Measurements from ENCODE around the gene SSMEM1.
"Not testable (repeated sequence)": the region's sequence is repeated elsewhere in the genome, so short reads cannot be mapped to it uniquely, and the experiment has no call there.

Gene SSMEM1

GRCh38 chr7:130227883-130228575, 20.4 kb downstream of the SSMEM1 start:
- Histone ChIP-seq H3K36me3 (ENCODE audit: control insufficient read depth in 1 of 2, insufficient read depth in 2 of 2, low read depth in 1 of 2, low read length in 2 of 2) (no peaks in the 10 kb centered on the region), H3K4me2 (ENCODE audit: low read length, poor library complexity, severe bottlenecking) (no peak overlapping the region), H2AFZ (ENCODE audit: low read depth, low read length) (no peak overlapping the region), H3K27ac (ENCODE audit: low read length, poor library complexity, severe bottlenecking) (no peak overlapping the region), H3K23ac (ENCODE audit: low read length in 2 of 2) (no peak overlapping the region), H4K91ac (ENCODE audit: low read length) (no peak overlapping the region), H3K4me1 (ENCODE audit: control insufficient read depth, insufficient read depth, low read depth, low read length) (no peaks in the 10 kb centered on the region), H2BK5ac (ENCODE audit: low read depth, low read length, poor library complexity, severe bottlenecking) (no peak overlapping the region), H3K9me3 (ENCODE audit: control insufficient read depth, low read length) (no peaks in the 10 kb centered on the region), H2BK120ac (ENCODE audit: low read depth, low read length) (no peak overlapping the region), H3K18ac (ENCODE audit: low read depth in 1 of 2, low read length in 2 of 2) (no peak overlapping the region), H3K27me3 (ENCODE audit: control insufficient read depth in 1 of 2, insufficient read depth in 1 of 2, low read length in 2 of 2) (peaks cover 0 to 4% of the 10 kb centered on the region in 2 experiments), H2AK5ac (ENCODE audit: low read length, severe bottlenecking) (no peak overlapping the region), H3K14ac (ENCODE audit: low read length in 2 of 2) (no peak overlapping the region), H3K9ac (ENCODE audit: low read length) (no peak overlapping the region), H3K79me1 (replicated peaks; ENCODE audit: low read length, poor library complexity, severe bottlenecking) (no peaks in the 10 kb centered on the region), H2BK12ac (ENCODE audit: low read length in 2 of 2) (no peak overlapping the region), H2BK15ac (ENCODE audit: low read depth, poor library complexity, severe bottlenecking) (no peak overlapping the region), H3K4ac (ENCODE audit: low read depth in 1 of 2, low read length in 2 of 2) (no peak overlapping the region), H4K8ac (ENCODE audit: low read length) (no peak overlapping the region), H3K4me3 (ENCODE audit: insufficient read depth in 1 of 2, low read depth in 1 of 2, low read length in 2 of 2) (no peak overlapping the region)
- no CpG with 5 or more reads among the region's 1 CpG for WGBS
- DNase-seq: no peak

- Histone ChIP-seq H3K4me2 (ENCODE audit: low read length, poor library complexity, severe bottlenecking) (no peak overlapping the region), H2BK120ac (ENCODE audit: low read depth, low read length) (no peak overlapping the region), H3K4ac (ENCODE audit: low read depth in 1 of 2, low read length in 2 of 2) (peak overlapping the region in 1 of 2 experiments; percentile 24), H3K14ac (ENCODE audit: low read length in 2 of 2) (no peak overlapping the region), H3K36me3 (ENCODE audit: control insufficient read depth in 1 of 2, insufficient read depth in 2 of 2, low read depth in 1 of 2, low read length in 2 of 2) (no peaks in the 10 kb centered on the region), H3K27ac (ENCODE audit: low read length, poor library complexity, severe bottlenecking) (no peak overlapping the region), H4K8ac (ENCODE audit: low read length) (no peak overlapping the region), H3K9ac (ENCODE audit: low read length) (no peak overlapping the region), H3K27me3 (ENCODE audit: control insufficient read depth in 1 of 2, insufficient read depth in 1 of 2, low read length in 2 of 2) (peaks cover 0 to 4% of the 10 kb centered on the region in 2 experiments), H2BK12ac (ENCODE audit: low read length in 2 of 2) (peak overlapping the region in 1 of 2 experiments; percentile 19), H3K9me3 (ENCODE audit: control insufficient read depth, low read length) (no peaks in the 10 kb centered on the region), H3K18ac (ENCODE audit: low read depth in 1 of 2, low read length in 2 of 2) (peak overlapping the region in 1 of 2 experiments; percentile 21), H2BK15ac (ENCODE audit: low read depth, poor library complexity, severe bottlenecking) (no peak overlapping the region), H3K79me1 (replicated peaks; ENCODE audit: low read length, poor library complexity, severe bottlenecking) (no peaks in the 10 kb centered on the region), H3K4me1 (ENCODE audit: control insufficient read depth, insufficient read depth, low read depth, low read length) (no peaks in the 10 kb centered on the region), H2AFZ (ENCODE audit: low read depth, low read length) (peak overlapping the region; percentile 37), H3K4me3 (ENCODE audit: insufficient read depth in 1 of 2, low read depth in 1 of 2, low read length in 2 of 2) (no peak overlapping the region), H2BK5ac (ENCODE audit: low read depth, low read length, poor library complexity, severe bottlenecking) (no peak overlapping the region), H4K91ac (ENCODE audit: low read length) (no peak overlapping the region), H3K23ac (ENCODE audit: low read length in 2 of 2) (no peak overlapping the region), H2AK5ac (ENCODE audit: low read length, severe bottlenecking) (no peak overlapping the region)
- WGBS: 55% methylated on average over 7 of the region's 7 CpGs
- DNase-seq: no peak
Observed at GRCh38 chr7:130228840-130229502, 21.3 kb downstream of the SSMEM1 start.

- not testable (repeated sequence) for H2BK120ac ChIP-seq (ENCODE audit: low read depth, low read length); H3K4ac ChIP-seq (ENCODE audit: low read depth in 1 of 2, low read length in 2 of 2); H2BK12ac ChIP-seq (ENCODE audit: low read length in 2 of 2); H3K14ac ChIP-seq (ENCODE audit: low read length in 2 of 2); H2AFZ ChIP-seq (ENCODE audit: low read depth, low read length); H3K27ac ChIP-seq (ENCODE audit: low read length, poor library complexity, severe bottlenecking); H3K18ac ChIP-seq (ENCODE audit: low read depth in 1 of 2, low read length in 2 of 2); H3K4me1 ChIP-seq (ENCODE audit: control insufficient read depth, insufficient read depth, low read depth, low read length); H4K8ac ChIP-seq (ENCODE audit: low read length); H2BK5ac ChIP-seq (ENCODE audit: low read depth, low read length, poor library complexity, severe bottlenecking); H4K91ac ChIP-seq (ENCODE audit: low read length); H3K23ac ChIP-seq (ENCODE audit: low read length in 2 of 2); H2BK15ac ChIP-seq (ENCODE audit: low read depth, poor library complexity, severe bottlenecking); DNase-seq; H3K9me3 ChIP-seq (ENCODE audit: control insufficient read depth, low read length); H3K4me3 ChIP-seq (ENCODE audit: insufficient read depth in 1 of 2, low read depth in 1 of 2, low read length in 2 of 2); H2AK5ac ChIP-seq (ENCODE audit: low read length, severe bottlenecking); H3K27me3 ChIP-seq (ENCODE audit: control insufficient read depth in 1 of 2, insufficient read depth in 1 of 2, low read length in 2 of 2); H3K79me1 ChIP-seq (replicated peaks; ENCODE audit: low read length, poor library complexity, severe bottlenecking); H3K9ac ChIP-seq (ENCODE audit: low read length); H3K36me3 ChIP-seq (ENCODE audit: control insufficient read depth in 1 of 2, insufficient read depth in 2 of 2, low read depth in 1 of 2, low read length in 2 of 2); H3K4me2 ChIP-seq (ENCODE audit: low read length, poor library complexity, severe bottlenecking)
- WGBS: 96% methylated on average over 19 of the region's 28 CpGs
Observed at GRCh38 chr7:130229981-130230380, 22.3 kb downstream of the SSMEM1 start.

- no peak overlapping the region for H4K8ac ChIP-seq (ENCODE audit: low read length)
- no peak overlapping the region for H3K27ac ChIP-seq (ENCODE audit: low read length, poor library complexity, severe bottlenecking)
- no peak overlapping the region for H2BK120ac ChIP-seq (ENCODE audit: low read depth, low read length)
- H3K23ac ChIP-seq (ENCODE audit: low read length in 2 of 2): no peak overlapping the region
- H2AK5ac ChIP-seq (ENCODE audit: low read length, severe bottlenecking): no peak overlapping the region
- H3K18ac ChIP-seq (ENCODE audit: low read depth in 1 of 2, low read length in 2 of 2): no peak overlapping the region
- no peaks in the 10 kb centered on the region for H3K9me3 ChIP-seq (ENCODE audit: control insufficient read depth, low read length)
- no peak overlapping the region for H2BK5ac ChIP-seq (ENCODE audit: low read depth, low read length, poor library complexity, severe bottlenecking)
- no peak overlapping the region for H3K9ac ChIP-seq (ENCODE audit: low read length)
- no peak overlapping the region for H4K91ac ChIP-seq (ENCODE audit: low read length)
- H3K14ac ChIP-seq (ENCODE audit: low read length in 2 of 2): no peak overlapping the region
- no peak overlapping the region for H3K4me2 ChIP-seq (ENCODE audit: low read length, poor library complexity, severe bottlenecking)
- no peaks in the 10 kb centered on the region for H3K4me1 ChIP-seq (ENCODE audit: control insufficient read depth, insufficient read depth, low read depth, low read length)
- no peaks in the 10 kb centered on the region for H3K36me3 ChIP-seq (ENCODE audit: control insufficient read depth in 1 of 2, insufficient read depth in 2 of 2, low read depth in 1 of 2, low read length in 2 of 2)
- no peaks in the 10 kb centered on the region for H3K79me1 ChIP-seq (replicated peaks; ENCODE audit: low read length, poor library complexity, severe bottlenecking)
- no peak overlapping the region for H3K4ac ChIP-seq (ENCODE audit: low read depth in 1 of 2, low read length in 2 of 2)
- peak overlapping the region; percentile 6 for H2BK15ac ChIP-seq (ENCODE audit: low read depth, poor library complexity, severe bottlenecking)
- peaks cover 0 to 4% of the 10 kb centered on the region in 2 experiments for H3K27me3 ChIP-seq (ENCODE audit: control insufficient read depth in 1 of 2, insufficient read depth in 1 of 2, low read length in 2 of 2)
- H3K4me3 ChIP-seq (ENCODE audit: insufficient read depth in 1 of 2, low read depth in 1 of 2, low read length in 2 of 2): no peak overlapping the region
- peak overlapping the region in 1 of 2 experiments; percentile 54 for H2BK12ac ChIP-seq (ENCODE audit: low read length in 2 of 2)
- 88% methylated on average over 6 of the region's 6 CpGs for WGBS
- DNase-seq: no peak
- no peak overlapping the region for H2AFZ ChIP-seq (ENCODE audit: low read depth, low read length)
Observed at GRCh38 chr7:130231792-130232191, 24.1 kb downstream of the SSMEM1 start.
